GM12875 (cell line): Measurements from ENCODE around the gene OCSTAMP.

Experiments used
- H3K4me3 ChIP-seq: one replicate; pipeline ENCODE4 v1.5.1; 2011; ENCODE audit warnings: low read depth, low read length, control low read depth
- TF ChIP-seq, protein P1 (sequence below): IDR thresholded peaks from 2 replicates; pipeline ENCODE4 v1.5.1; 2011; ENCODE audit warnings: low read depth, mild to moderate bottlenecking, control low read depth, inconsistent platforms, low read length, moderate library complexity, borderline replicate concordance; ENCODE audit not compliant: insufficient read depth

Gene OCSTAMP

DNA sequence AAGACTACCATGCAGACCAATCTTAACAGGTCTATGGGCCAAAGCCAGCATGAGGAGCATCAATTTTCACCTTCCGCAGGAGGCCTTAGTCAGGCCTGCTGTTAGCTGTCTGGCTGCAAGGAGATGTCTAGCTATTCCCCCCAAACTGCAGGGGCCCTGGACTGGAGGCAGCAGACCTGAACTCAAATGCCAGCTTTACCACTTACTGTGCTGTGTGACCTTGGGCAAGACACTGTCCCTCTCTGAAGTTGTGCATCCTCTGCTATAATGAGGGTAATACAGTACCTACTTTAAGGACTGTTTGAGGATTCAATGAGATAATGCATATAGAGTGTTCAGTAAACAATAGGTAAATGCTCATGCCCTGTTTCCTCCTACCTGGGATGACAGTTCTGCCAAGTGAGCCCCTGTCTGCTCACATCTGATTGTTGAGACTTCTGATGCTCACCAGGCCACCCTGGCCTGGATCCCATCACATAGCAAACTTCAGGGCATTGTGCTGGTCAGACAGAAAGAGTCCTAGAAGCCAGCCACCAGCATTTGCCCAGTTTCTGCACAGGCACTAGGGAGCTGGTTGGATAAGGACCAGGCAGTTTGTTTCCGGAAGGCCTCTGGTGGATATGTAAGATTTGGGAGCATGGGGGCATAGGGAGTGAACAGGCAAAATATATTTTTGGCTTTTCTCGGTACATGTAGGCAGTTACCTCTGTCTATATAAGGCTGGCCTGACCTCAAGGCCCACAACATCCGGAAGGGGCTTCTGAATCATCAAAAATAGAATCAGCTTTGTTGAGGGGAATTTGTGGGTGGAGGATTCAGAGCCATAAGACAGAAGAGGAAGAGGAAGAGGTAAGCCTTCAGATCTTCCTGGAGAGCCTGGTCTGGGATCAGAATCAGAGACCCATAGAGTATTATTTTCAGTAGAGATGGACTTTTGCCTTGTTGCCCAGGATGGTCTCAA lies 2.3 kb upstream of the OCSTAMP start:
- H3K4me3 ChIP-seq = no peak overlapping the region
- TF ChIP-seq, protein P1, sequence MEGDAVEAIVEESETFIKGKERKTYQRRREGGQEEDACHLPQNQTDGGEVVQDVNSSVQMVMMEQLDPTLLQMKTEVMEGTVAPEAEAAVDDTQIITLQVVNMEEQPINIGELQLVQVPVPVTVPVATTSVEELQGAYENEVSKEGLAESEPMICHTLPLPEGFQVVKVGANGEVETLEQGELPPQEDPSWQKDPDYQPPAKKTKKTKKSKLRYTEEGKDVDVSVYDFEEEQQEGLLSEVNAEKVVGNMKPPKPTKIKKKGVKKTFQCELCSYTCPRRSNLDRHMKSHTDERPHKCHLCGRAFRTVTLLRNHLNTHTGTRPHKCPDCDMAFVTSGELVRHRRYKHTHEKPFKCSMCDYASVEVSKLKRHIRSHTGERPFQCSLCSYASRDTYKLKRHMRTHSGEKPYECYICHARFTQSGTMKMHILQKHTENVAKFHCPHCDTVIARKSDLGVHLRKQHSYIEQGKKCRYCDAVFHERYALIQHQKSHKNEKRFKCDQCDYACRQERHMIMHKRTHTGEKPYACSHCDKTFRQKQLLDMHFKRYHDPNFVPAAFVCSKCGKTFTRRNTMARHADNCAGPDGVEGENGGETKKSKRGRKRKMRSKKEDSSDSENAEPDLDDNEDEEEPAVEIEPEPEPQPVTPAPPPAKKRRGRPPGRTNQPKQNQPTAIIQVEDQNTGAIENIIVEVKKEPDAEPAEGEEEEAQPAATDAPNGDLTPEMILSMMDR = no peak

DNA sequence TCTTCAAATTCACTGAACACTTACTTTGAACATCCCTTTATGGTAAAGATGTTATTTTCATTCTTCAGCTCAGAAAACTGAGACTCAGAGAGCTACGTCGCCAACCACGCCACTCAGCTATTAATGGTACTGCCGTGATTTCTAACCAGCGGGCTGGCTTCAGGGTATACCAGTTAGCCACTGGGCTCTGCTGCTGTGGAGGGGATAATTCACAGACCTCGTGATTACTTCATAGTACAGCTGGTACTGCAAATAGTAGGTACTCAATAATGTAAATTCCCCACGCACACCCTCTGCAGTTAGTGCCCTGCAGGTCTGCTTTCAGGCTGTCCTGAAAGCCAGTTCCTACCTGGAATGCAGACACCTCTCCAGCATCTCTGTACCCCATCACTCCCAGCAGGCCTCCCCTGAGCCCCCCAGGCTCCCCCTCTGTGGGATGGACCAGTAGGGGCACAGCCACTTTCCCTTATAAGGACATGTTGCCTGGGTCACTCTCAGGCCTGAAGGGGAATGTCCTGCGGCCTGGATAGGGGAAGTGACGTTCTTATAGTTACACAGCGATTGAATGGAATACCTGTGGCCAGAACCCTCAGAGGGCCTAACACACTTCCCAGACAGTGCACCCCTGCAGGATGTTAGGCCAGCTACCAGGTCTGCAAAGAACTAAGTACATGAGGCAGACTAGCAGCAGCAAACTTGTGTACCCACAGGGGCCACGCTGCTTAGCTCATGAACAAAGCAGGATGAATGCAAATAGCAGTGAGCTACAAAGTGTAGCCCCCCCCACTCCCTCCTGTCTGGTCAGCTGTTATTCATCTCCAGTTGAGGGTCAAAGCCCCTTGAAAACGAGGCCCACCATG lies 1.3 kb upstream of the OCSTAMP start:
- no peak overlapping the region for H3K4me3 ChIP-seq

GRCh38 chr20:46549188-46549972 lies 1.1 kb downstream of the OCSTAMP start:
- TF ChIP-seq, protein P1 = peak; percentile 29; the same call in 1 of the 2 replicates
- no peak overlapping the region for H3K4me3 ChIP-seq

More for the DNA sequence above, 1.3 kb upstream of the OCSTAMP start:
- TF ChIP-seq, protein P1 = no peak

GRCh38 chr20:46548688-46549087 lies 1.8 kb downstream of the OCSTAMP start:
- TF ChIP-seq, protein P1 = no peak

DNA sequence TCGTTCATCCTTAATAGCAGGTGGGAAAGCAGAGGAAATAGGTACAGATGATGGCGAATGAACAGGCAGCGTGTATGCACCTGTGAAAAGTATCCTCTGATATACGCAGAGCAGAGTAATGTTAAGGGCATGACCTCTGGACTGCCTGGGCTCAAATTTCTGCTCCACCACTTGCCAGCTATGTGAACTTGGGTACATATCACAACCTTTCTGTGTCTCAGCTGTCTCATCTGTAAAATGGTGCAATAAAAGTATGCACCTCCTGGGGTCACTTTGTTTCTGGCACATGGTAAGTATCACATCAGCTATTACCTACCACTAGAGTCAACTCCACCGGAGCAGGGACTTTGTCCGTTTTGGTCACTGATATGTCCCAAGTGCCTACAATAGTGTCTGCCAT lies 2.5 kb downstream of the OCSTAMP start:
- H3K4me3 ChIP-seq = no peak overlapping the region
- TF ChIP-seq, protein P1 = no peak

More at GRCh38 chr20:46548688-46549087, 1.8 kb downstream of the OCSTAMP start:
- H3K4me3 ChIP-seq = no peak overlapping the region

- H3K4me3 ChIP-seq = no peak overlapping the region
- TF ChIP-seq, protein P1 = no peak
Observed at GRCh38 chr20:46546936-46547335, 3.5 kb downstream of the OCSTAMP start.
